CD4-positive, alpha-beta memory T cell (primary cell): ENCODE results near the gene IGFN1. TPM values are rescaled to one million over a fixed set of nuclear protein-coding genes. Genes with fewer than 3 reads are reported as not detected.

Source experiments
- CTCF ChIA-PET: fragments of 350-600 bp; sonication (Branson Sonifier 250); formaldehyde crosslinking; loops from one replicate; lab custom pipeline; 2021; ENCODE audit warnings: inconsistent platforms; ENCODE audit not compliant: partially characterized antibody; lab: Charles Lee
- POLR2A ChIA-PET: fragments of 350-600 bp; sonication (Branson Sonifier 250); formaldehyde crosslinking; loops from one replicate; lab custom pipeline; 2021; ENCODE audit not compliant: partially characterized antibody; lab: Charles Lee
- DNase-seq, 5 donors: peaks; one replicate each; pipeline versions ENCODE4 v3.0.0 to v3.0.0-alpha.2; 2020 to 2022; ENCODE audit warnings: mixed read lengths in 1 of 5
- H3K27ac ChIP-seq: one replicate; pipeline ENCODE4 v1.7.0; 2013; ENCODE audit warnings: low read depth, low read length
- H3K27me3 ChIP-seq: 2 replicates; pipeline ENCODE4 v1.7.0; 2013; ENCODE audit warnings: mild to moderate bottlenecking, low read length, moderate library complexity; ENCODE audit not compliant: insufficient read depth
- H3K36me3 ChIP-seq: 2 replicates; pipeline ENCODE4 v1.7.0; 2013; ENCODE audit warnings: mild to moderate bottlenecking, low read length, moderate library complexity; ENCODE audit not compliant: insufficient read depth
- H3K4me1 ChIP-seq: 2 replicates; pipeline ENCODE4 v1.7.0; 2013; ENCODE audit warnings: mild to moderate bottlenecking, low read length, moderate library complexity; ENCODE audit not compliant: insufficient read depth
- H3K4me3 ChIP-seq, 2 donors: one replicate each; pipeline ENCODE4 v1.7.0; 2013; ENCODE audit warnings: low read length in 2 of 2, mild to moderate bottlenecking in 1 of 2
- H3K9me3 ChIP-seq, 2 donors: one replicate each; pipeline ENCODE4 v1.7.0; 2013; ENCODE audit warnings: low read length in 2 of 2, control low read depth in 1 of 2; ENCODE audit not compliant: control insufficient read depth in 1 of 2
- H3K27ac Mint-ChIP-seq, 7 donors: one replicate each; pipeline ENCODE4 v1.8.0; 2020 to 2021; ENCODE audit warnings: mixed read lengths in 7 of 7, mild to moderate bottlenecking in 6 of 7, inconsistent platforms in 3 of 7, moderate library complexity in 3 of 7
- H3K27me3 Mint-ChIP-seq, 2 donors: one replicate each; pipeline ENCODE4 v1.8.0; 2020 to 2021; ENCODE audit warnings: mixed read lengths in 2 of 2
- H3K36me3 Mint-ChIP-seq, 2 donors: one replicate each; pipeline ENCODE4 v1.8.0; 2020 to 2021; ENCODE audit warnings: mixed read lengths in 2 of 2, inconsistent platforms in 1 of 2, mild to moderate bottlenecking in 1 of 2
- H3K4me1 Mint-ChIP-seq, 4 donors: one replicate each; pipeline ENCODE4 v1.8.0; 2020 to 2021; ENCODE audit warnings: mixed read lengths in 4 of 4, mild to moderate bottlenecking in 1 of 4
- H3K4me3 Mint-ChIP-seq, 8 donors: one replicate each; pipeline ENCODE4 v1.8.0; 2020 to 2021; ENCODE audit warnings: mixed read lengths in 8 of 8, mild to moderate bottlenecking in 7 of 8, moderate library complexity in 6 of 8, inconsistent platforms in 3 of 8
- H3K9me3 Mint-ChIP-seq, 8 donors: one replicate each; pipeline ENCODE4 v1.8.0; 2020 to 2021; ENCODE audit warnings: mixed read lengths in 8 of 8, mild to moderate bottlenecking in 5 of 8, inconsistent platforms in 3 of 8, moderate library complexity in 1 of 8
- intact Hi-C: fragments of 100-400 bp; cut with micrococcal nuclease; formaldehyde crosslinking; loops from one replicate; pipeline ENCODE4 v1.15.1; 2023
- polyA plus RNA-seq, 2 donors: library from polyadenylated mRNA; unstranded; fragments of 300-500 nt; fragmentation: Illumina TruSeq; gene quantifications; one replicate each; pipeline ENCODE4 v1.2.3, GENCODE V29; 2021
- total RNA-seq, 2 experiments: library from RNA; stranded (reverse); gene quantifications; one replicate each; pipeline ENCODE4 v1.2.3, GENCODE V29; 2021

Gene IGFN1
- total RNA-seq (not detected), polyA plus RNA-seq (not detected)

DNA sequence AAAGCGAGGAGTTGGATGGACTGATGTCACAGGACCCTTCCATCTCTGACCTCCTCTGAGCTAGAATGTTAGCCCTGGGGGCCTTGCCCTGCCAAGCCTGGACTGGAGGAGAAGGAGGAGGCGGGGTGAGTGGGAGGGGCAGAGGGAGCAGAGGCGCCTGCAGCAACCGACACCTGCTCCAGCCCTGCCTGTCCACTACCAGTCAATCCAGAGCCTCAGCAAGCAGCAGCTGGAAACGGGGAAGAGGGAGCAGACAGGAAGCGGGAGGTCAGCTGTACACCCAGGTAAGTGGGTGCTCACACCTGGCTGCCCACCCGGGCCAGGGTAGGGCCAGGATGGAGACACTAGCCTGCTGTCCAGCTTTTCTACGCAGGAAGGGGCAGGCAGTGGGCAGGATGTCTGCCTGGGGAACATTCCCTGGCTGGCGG is at the start of gene IGFN1:
IGFN1 (plus strand) TSS at position 201 of the 428 bp plus-strand sequence. CDS start 2,470 bp downstream, outside the sequence.
- Mint-ChIP-seq H3K36me3 (no peaks in the 10 kb centered on the region), H3K4me3 (no peak within 1 kb of the TSS), H3K27ac (no peak within 1 kb of the TSS), H3K9me3 (no peaks in the 10 kb centered on the region), H3K27me3 (peaks cover 13% of the 10 kb centered on the region in 2 donors), H3K4me1 (no peaks in the 10 kb centered on the region)
- intact Hi-C loops = no loop called here
- Histone ChIP-seq H3K27ac (no peak within 1 kb of the TSS), H3K4me1 (no peaks in the 10 kb centered on the region), H3K4me3 (no peak within 1 kb of the TSS), H3K36me3 (no peaks in the 10 kb centered on the region), H3K9me3 (no peaks in the 10 kb centered on the region), H3K27me3 (no peaks in the 10 kb centered on the region)
- DNase-seq = no peak
- POLR2A ChIA-PET = no interaction called here
- CTCF ChIA-PET = no interaction called here

DNA sequence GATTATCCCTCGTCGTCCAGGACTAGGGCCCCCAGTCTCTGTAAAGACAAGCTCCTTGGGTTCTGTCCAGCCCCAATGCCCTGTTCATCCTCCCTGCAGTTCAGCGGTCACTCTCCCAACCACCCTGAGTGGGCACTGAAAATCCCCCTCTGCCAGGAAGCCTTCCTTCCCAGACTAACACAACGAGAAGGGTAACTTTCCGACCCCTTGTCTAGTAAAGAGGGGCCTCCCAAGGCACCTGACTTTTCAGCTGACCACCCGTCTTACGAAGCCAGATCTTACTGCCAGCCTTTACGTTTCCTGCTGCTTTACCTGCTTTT is 49.7 kb upstream of the IGFN1 start:
- Histone ChIP-seq H3K27me3 (no peaks in the 10 kb centered on the region), H3K9me3 (no peaks in the 10 kb centered on the region), H3K4me3 (no peak overlapping the region), H3K27ac (no peak overlapping the region), H3K36me3 (peaks cover 17% of the 10 kb centered on the region), H3K4me1 (no peaks in the 10 kb centered on the region)
- H3K4me3 Mint-ChIP-seq = no peak overlapping the region
- DNase-seq = no peak
- peaks cover 40 to 70% of the 10 kb centered on the region in 2 donors for H3K36me3 Mint-ChIP-seq
- H3K4me1 Mint-ChIP-seq = no peaks in the 10 kb centered on the region
- POLR2A ChIA-PET = no interaction called here
- no peaks in the 10 kb centered on the region for H3K9me3 Mint-ChIP-seq
- intact Hi-C loops = no loop called here
- CTCF ChIA-PET = interaction anchor here (0.9 to 1.2 kb wide), 2 partner anchors 9 to 32 kb away, joined by 3 read pairs; no protein-coding TSS in a partner anchor
- H3K27me3 Mint-ChIP-seq = no peaks in the 10 kb centered on the region
- no peak overlapping the region for H3K27ac Mint-ChIP-seq

DNA sequence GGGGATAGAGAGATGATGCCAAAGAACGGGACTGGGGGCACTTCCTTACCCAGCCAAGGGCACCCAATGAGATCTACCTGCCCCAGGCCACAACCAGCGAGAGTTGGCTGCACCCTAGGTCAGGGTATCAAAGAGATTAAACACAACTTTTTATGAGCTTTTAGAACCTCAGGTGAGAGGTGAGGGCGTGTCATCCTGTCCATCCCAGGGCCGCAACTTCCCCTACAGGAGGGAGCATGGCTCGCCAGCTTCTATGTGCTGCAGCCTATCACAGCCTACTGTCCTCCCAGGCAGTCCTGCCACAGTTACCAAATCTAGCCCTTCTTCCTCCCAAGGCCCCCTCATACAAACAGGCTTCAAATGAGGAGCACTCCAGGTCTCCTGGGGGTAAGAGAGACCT is 49.2 kb upstream of the IGFN1 start:
- Histone ChIP-seq H3K27ac (no peak overlapping the region), H3K4me1 (no peaks in the 10 kb centered on the region), H3K36me3 (peaks cover 21% of the 10 kb centered on the region), H3K9me3 (no peaks in the 10 kb centered on the region), H3K27me3 (no peaks in the 10 kb centered on the region), H3K4me3 (no peak overlapping the region)
- Mint-ChIP-seq H3K27me3 (no peaks in the 10 kb centered on the region), H3K9me3 (no peaks in the 10 kb centered on the region), H3K4me1 (no peaks in the 10 kb centered on the region), H3K27ac (no peak overlapping the region), H3K36me3 (peaks cover 45 to 73% of the 10 kb centered on the region in 2 donors), H3K4me3 (no peak overlapping the region)
- POLR2A ChIA-PET = no interaction called here
- intact Hi-C loops = no loop called here
- CTCF ChIA-PET = interaction anchor here (0.9 to 1.2 kb wide), 2 partner anchors 9 to 33 kb away, joined by 3 read pairs; no protein-coding TSS in a partner anchor
- DNase-seq = no peak

DNA sequence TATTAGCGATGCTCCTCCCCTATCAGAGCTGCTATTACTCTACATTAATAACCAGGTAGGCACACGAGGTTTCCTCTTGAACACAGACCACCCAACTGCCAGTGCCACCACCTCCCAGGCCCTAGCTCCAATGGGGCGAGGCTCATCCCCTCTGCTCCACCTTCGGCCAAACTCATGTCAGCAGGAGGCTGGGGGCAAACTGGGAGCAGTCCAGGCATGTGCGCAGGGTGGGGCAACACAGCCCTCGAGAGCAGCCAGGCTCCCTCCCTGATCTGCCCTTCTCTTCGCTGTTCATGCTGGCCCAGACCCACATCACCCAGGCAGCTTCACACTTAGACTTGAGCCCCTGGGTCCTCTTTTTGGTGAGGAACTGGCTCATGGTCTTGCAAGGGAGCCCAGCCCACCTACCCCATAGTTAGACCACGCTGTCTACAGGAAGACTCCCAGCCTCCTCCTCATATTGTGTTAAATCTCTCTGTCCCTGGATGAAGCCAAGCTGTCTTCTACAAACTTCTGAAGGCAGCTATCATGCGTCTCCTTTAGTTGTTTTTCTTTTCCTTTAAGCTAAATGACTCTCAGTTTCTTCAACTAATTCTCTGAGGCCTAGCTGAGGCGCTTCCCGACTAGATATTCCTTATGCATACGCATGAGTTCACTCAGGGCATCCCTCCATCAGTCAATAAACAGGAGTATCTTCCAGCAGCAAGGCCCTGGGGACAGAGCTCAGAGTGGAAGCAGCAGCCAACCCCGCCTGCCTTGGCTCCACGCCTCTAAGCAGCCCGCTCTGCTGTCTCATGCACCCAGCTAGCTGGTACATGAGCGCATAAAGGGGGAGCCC is 48.4 kb upstream of the IGFN1 start:
- Mint-ChIP-seq H3K36me3 (peaks cover 50 to 77% of the 10 kb centered on the region in 2 donors), H3K27me3 (no peaks in the 10 kb centered on the region), H3K9me3 (no peaks in the 10 kb centered on the region), H3K27ac (no peak overlapping the region), H3K4me1 (no peaks in the 10 kb centered on the region), H3K4me3 (no peak overlapping the region)
- Histone ChIP-seq H3K36me3 (peaks cover 24% of the 10 kb centered on the region), H3K4me3 (no peak overlapping the region), H3K9me3 (no peaks in the 10 kb centered on the region), H3K27ac (no peak overlapping the region), H3K4me1 (no peaks in the 10 kb centered on the region), H3K27me3 (no peaks in the 10 kb centered on the region)
- intact Hi-C loops = no loop called here
- ChIA-PET CTCF (interaction anchor here (1.2 to 1.5 kb wide), 3 partner anchors 8 to 28 kb away, joined by 3 to 5 read pairs (median 4); no protein-coding TSS in a partner anchor), POLR2A (no interaction called here)
- DNase-seq = no peak

DNA sequence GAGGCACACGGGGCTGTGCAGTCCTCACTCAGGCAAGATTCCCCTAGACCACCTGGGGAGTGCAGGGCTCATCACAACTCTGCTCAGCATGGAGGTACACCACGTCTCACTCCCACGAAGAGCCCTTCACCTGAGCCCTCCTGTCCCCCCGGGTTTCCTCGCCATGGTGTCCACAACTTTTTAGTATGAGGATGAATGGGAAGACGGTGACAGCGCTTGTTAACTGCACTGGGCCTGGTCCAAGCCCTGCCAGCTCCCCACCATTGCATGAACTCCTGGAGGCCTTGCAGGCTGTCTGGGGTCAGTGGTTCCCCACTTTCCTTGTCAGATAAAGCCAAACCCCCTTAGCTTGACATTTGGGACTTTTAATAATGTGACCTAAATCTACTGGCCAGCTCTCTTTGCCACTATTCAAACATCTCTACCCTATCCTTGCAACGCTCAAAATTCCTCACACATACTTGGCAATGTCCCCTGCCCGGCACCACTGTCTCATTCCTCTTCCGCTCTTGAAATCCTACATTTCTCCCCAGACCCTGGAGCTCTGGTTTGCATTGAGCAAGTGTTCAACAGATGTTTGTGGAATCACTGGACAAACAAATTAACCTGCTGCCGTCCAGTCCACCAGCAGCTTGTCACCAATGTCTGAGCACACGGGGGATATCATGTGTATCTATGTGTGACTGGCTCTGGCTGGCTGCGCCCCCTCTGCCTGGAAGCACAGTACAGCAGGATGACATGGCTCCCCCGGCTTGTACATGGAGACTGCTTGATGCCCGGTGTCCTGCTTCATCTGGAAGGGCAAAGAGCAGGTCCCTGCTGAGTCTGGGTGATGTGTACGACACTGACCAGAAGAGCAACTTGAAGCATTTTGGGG is 47.5 kb upstream of the IGFN1 start:
- no peaks in the 10 kb centered on the region for H3K27me3 ChIP-seq
- no peak overlapping the region for H3K27ac Mint-ChIP-seq
- POLR2A ChIA-PET = no interaction called here
- H3K36me3 ChIP-seq = peaks cover 25% of the 10 kb centered on the region
- CTCF ChIA-PET = interaction anchor here (1.2 to 1.5 kb wide), 2 partner anchors 24 to 28 kb away, joined by 4 to 5 read pairs; no protein-coding TSS in a partner anchor
- intact Hi-C loops = no loop called here
- no peak overlapping the region for H3K27ac ChIP-seq
- H3K4me1 ChIP-seq = no peaks in the 10 kb centered on the region
- no peaks in the 10 kb centered on the region for H3K4me1 Mint-ChIP-seq
- no peaks in the 10 kb centered on the region for H3K9me3 ChIP-seq
- no peak overlapping the region for H3K4me3 Mint-ChIP-seq
- H3K36me3 Mint-ChIP-seq = peaks cover 57 to 82% of the 10 kb centered on the region in 2 donors
- H3K4me3 ChIP-seq = no peak overlapping the region
- DNase-seq = no peak
- no peaks in the 10 kb centered on the region for H3K9me3 Mint-ChIP-seq
- H3K27me3 Mint-ChIP-seq = no peaks in the 10 kb centered on the region

DNA sequence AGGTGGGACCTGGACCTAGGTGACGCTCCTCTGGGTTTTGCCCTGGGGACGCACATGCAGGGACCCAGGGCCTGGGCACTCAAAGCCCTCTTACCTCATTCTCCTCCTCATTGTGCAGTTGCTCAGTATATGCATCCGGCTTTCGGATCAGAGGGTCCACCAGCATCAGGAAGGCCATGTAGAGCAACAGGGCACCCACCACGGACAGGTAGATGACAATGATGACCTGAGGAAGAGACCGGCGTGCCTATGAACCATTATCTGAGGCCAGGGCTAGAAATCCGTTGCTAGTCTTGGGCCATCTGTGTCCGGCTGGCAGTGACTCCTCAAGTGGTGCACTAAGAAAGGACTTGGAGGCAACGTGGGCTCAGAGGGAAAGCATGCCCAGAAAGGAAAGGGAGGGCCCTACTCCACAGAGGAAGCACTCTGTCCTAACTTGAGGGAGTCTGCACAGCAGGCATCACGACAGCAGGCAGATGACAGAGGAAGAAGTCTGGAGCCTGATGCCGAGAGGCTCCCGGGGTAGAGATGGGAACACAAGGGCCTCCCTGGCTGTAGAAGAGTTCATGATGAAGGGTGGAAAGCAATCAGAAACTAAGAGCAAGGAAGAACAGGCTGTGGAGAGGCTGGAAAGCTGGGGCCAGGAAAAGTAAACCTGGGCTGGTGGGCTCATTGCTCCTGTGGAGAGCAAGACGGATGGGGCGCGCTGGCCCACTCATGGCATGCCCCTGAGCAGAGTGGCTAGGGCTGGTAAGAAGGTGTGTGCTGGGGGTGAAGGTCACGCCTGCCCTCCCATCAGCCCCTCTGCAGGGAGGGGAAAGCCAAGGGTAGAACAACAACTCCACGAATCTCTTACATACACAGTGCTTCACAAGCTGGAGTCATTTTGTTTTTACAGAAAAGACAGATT is 46.6 kb upstream of the IGFN1 start:
- intact Hi-C loops = no loop called here
- no peaks in the 10 kb centered on the region for H3K27me3 ChIP-seq
- Mint-ChIP-seq H3K9me3 (no peaks in the 10 kb centered on the region), H3K4me3 (no peak overlapping the region), H3K27ac (peak overlapping the region in 1 of 7 donors; percentile 37), H3K27me3 (no peaks in the 10 kb centered on the region), H3K4me1 (no peaks in the 10 kb centered on the region), H3K36me3 (peaks cover 57 to 81% of the 10 kb centered on the region in 2 donors)
- DNase-seq = no peak
- H3K36me3 ChIP-seq = peaks cover 25% of the 10 kb centered on the region
- POLR2A ChIA-PET = no interaction called here
- H3K9me3 ChIP-seq = no peaks in the 10 kb centered on the region
- H3K27ac ChIP-seq = no peak overlapping the region
- CTCF ChIA-PET = interaction anchor here (1.4 kb wide), 1 partner anchor 30 kb away, joined by 3 read pairs; no protein-coding TSS in a partner anchor
- H3K4me1 ChIP-seq = no peaks in the 10 kb centered on the region
- no peak overlapping the region for H3K4me3 ChIP-seq
